Measurements from ENCODE around the gene EFCAB6. TPM values are rescaled to one million over a fixed set of nuclear protein-coding genes. Genes with fewer than 3 reads are reported as not detected.

Gene EFCAB6
- total and polyA plus RNA-seq, 11 donors, result 0.53 to 2.3 (median 1.5) TPM

- 86 to 94% (median 87%) methylated on average over 10 to 11 of the region's 11 CpGs for WGBS, 4 donors
- no peak for DNase-seq
- TF ChIP-seq CTCF (IDR thresholded peaks at IDR 0.05) (no peak), POLR2A (IDR thresholded peaks at IDR 0.05) (no peak)
- peaks cover 8 to 58% (median 28%) of the 10 kb centered on the region in 9 donors for H3K27me3 ChIP-seq
- peaks cover 0 to 15% (median 0%) of the 10 kb centered on the region in 12 donors for H3K9me3 ChIP-seq
- H3K4me3 ChIP-seq, result no peak overlapping the region
- intact Hi-C loops (cut with DNase I), result no loop called here
- H3K36me3 ChIP-seq, result no peaks in the 10 kb centered on the region
- no peak for ATAC-seq
- no peak overlapping the region for H3K27ac ChIP-seq
- H3K4me1 ChIP-seq, result peaks cover 0 to 14% (median 0%) of the 10 kb centered on the region in 12 donors
Observed at GRCh38 chr22:43860126-43860525, 48.0 kb upstream of the EFCAB6 start.

- Histone ChIP-seq H3K27me3 (peaks cover 8 to 57% (median 28%) of the 10 kb centered on the region in 9 donors), H3K4me3 (no peak overlapping the region), H3K36me3 (no peaks in the 10 kb centered on the region), H3K9me3 (peaks cover 0 to 15% (median 0%) of the 10 kb centered on the region in 12 donors), H3K4me1 (peaks cover 0 to 14% (median 0%) of the 10 kb centered on the region in 12 donors), H3K27ac (no peak overlapping the region)
- ATAC-seq (no peak), DNase-seq (no peak)
- WGBS, 4 donors, result 78 to 88% (median 81%) methylated on average over 14 of the region's 14 CpGs
- intact Hi-C loops (cut with DNase I), result no loop called here
- TF ChIP-seq POLR2A (IDR thresholded peaks at IDR 0.05), result no peak
- no peak for TF ChIP-seq CTCF (IDR thresholded peaks at IDR 0.05)
Observed at GRCh38 chr22:43859621-43860020, 47.5 kb upstream of the EFCAB6 start.

- no peaks in the 10 kb centered on the region for H3K36me3 ChIP-seq
- H3K4me1 ChIP-seq, result peaks cover 0 to 14% (median 0%) of the 10 kb centered on the region in 12 donors
- no peak for ATAC-seq
- no peak overlapping the region for H3K4me3 ChIP-seq
- peaks cover 0 to 15% (median 0%) of the 10 kb centered on the region in 12 donors for H3K9me3 ChIP-seq
- peaks cover 8 to 53% (median 27%) of the 10 kb centered on the region in 9 donors for H3K27me3 ChIP-seq
- TF ChIP-seq CTCF (IDR thresholded peaks at IDR 0.05) (no peak), POLR2A (IDR thresholded peaks at IDR 0.05) (no peak)
- no peak for DNase-seq
- 85 to 87% (median 86%) methylated on average over 7 of the region's 7 CpGs for WGBS, 4 donors
- intact Hi-C loops (cut with DNase I), result no loop called here
- H3K27ac ChIP-seq, result no peak overlapping the region
Observed at GRCh38 chr22:43859176-43859575, 47.1 kb upstream of the EFCAB6 start.

- no peak overlapping the region for H3K27ac ChIP-seq
- intact Hi-C loops (cut with DNase I), result no loop called here
Observed at GRCh38 chr22:43858156-43858895, 46.2 kb upstream of the EFCAB6 start.

More at GRCh38 chr22:43858156-43858895, 46.2 kb upstream of the EFCAB6 start:
- H3K4me1 ChIP-seq, result peaks cover 0 to 14% (median 0%) of the 10 kb centered on the region in 12 donors
- 71 to 80% (median 76%) methylated on average over 11 of the region's 11 CpGs for WGBS, 4 donors
- ATAC-seq, result no peak
- TF ChIP-seq POLR2A (IDR thresholded peaks at IDR 0.05) (no peak), CTCF (IDR thresholded peaks at IDR 0.05) (no peak)
- no peak for DNase-seq
- H3K27me3 ChIP-seq, result peaks cover 7 to 44% (median 21%) of the 10 kb centered on the region in 9 donors
- H3K9me3 ChIP-seq, result peaks cover 0 to 15% (median 0%) of the 10 kb centered on the region in 12 donors
- no peak overlapping the region for H3K4me3 ChIP-seq
- H3K36me3 ChIP-seq, result no peaks in the 10 kb centered on the region

All from heart left ventricle (tissue), 16 donors.